Measurements from ENCODE around the gene POP4.
"Not testable (repeated sequence)": the region's sequence is repeated elsewhere in the genome, so short reads cannot be mapped to it uniquely, and the experiment has no call there.

POP4 gene

DNA sequence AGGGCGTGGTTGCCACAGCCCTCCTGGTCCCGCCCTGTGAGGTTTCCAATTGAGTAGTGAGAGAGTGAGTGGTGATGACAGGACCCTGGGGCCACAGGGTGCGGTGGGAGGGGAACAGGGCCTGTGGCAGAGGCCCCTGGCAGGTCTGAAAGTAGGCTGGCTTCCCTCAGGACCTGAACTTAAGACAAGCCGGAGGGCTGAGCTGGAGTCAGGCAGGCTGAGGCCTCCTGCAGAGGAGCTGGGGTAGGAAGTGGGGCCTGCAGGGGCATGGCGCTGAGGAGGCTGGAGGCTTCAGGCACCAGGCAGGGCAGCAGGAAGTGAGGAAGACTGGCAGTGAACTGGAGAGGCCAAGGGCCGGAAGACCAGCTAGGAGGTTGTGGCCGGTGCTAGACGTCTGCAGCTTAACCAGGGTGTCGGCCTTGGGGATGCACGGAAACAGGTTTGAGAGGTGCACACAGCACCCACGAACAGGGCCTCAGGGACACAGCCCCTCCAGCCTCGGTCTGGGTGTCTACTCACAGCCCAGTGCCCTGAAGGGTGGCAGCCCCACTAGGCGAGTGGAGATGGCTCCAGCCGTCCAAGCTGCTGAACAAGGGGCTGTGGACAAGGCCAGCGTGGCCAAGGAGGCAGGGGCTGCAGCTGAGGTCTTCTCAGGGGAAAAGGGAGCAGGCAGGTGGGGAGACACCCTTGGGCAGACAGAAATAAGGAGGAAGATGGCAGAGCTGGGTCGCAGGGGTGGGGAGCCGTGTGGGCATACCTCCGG is 17.8 kb downstream of the POP4 start:
- Histone ChIP-seq H3K9ac (ENCODE audit: low read length in 2 of 2) (no peak overlapping the region), H3K36me3 (ENCODE audit: control insufficient read depth in 2 of 2, insufficient read depth in 2 of 2, low read length in 2 of 2) (no peaks in the 10 kb centered on the region), H3K9me3 (ENCODE audit: control insufficient read depth in 2 of 2, low read length in 2 of 2) (no peaks in the 10 kb centered on the region), H3K4me3 (ENCODE audit: low read length in 2 of 2) (no peak overlapping the region), H3K27ac (ENCODE audit: low read length) (no peak overlapping the region), H3K4me1 (ENCODE audit: control insufficient read depth, insufficient read depth, low read length) (no peaks in the 10 kb centered on the region), H3K27me3 (ENCODE audit: control insufficient read depth in 1 of 2, insufficient read depth in 2 of 2, low read length in 2 of 2) (peaks cover 0 to 6% of the 10 kb centered on the region in 2 donors)

DNA sequence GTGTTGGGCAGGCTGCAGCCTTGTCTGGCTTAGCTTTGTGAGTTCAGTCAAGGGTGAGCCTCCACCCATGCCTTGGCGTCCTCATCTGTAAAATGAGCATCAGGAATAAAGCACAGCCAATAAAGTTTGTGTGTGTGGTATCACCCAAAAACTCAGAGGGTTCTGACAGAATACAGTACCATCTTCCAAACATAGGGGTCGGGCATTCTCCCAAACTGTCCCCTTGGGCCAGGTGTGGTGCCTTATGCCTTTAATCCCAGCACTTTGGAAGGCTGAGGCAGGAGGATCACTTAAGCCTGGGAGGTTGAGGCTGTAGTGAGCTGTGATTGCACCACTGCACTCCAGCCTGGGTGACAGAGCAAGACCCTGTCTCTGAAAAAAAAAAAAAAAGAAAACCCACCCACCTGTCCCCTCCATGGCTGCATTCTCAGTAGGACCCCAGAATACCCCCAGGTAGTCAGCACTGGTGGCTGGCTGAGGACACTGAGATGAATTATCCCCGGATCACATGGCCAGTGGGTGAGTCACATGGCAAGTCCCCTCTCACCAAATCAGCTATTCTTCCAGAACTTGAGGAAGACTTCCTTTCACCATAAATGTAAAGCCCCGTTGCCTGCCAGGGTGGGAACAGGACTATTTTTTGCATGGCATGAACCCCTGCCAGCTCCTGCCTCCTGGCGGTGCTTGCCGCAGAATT is 18.6 kb downstream of the POP4 start:
- Histone ChIP-seq H3K9me3 (ENCODE audit: control insufficient read depth in 2 of 2, low read length in 2 of 2) (no peaks in the 10 kb centered on the region), H3K4me1 (ENCODE audit: control insufficient read depth, insufficient read depth, low read length) (no peaks in the 10 kb centered on the region), H3K9ac (ENCODE audit: low read length in 2 of 2) (no peak overlapping the region), H3K36me3 (ENCODE audit: control insufficient read depth in 2 of 2, insufficient read depth in 2 of 2, low read length in 2 of 2) (no peaks in the 10 kb centered on the region), H3K27me3 (ENCODE audit: control insufficient read depth in 1 of 2, insufficient read depth in 2 of 2, low read length in 2 of 2) (peaks cover 0 to 6% of the 10 kb centered on the region in 2 donors), H3K4me3 (ENCODE audit: low read length in 2 of 2) (no peak overlapping the region), H3K27ac (ENCODE audit: low read length) (no peak overlapping the region)

DNA sequence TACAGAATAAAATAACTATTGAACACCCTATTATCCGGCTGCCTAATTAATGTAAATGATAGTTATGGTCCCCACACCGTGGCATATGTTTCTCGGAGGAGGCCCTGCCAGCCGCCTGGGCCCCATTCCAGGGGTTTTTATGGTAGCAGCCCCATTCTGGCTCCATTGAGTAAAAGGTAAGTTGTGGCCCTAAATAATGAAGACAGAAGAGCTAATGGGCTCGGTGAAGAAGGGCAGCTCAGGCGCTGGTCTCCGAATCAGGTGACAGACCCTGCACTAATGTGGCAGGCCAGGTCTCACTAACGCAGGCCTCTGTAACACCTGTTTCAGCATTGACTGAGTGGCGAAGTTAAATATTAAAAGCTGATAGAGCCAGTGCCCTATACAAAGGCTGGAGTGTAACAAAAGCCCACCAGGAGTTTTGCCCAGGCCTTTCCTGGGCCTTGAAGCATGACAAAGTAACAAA is 19.1 kb downstream of the POP4 start:
- Histone ChIP-seq H3K4me3 (ENCODE audit: low read length in 2 of 2) (no peak overlapping the region), H3K27ac (ENCODE audit: low read length) (no peak overlapping the region), H3K4me1 (ENCODE audit: control insufficient read depth, insufficient read depth, low read length) (no peaks in the 10 kb centered on the region), H3K9ac (ENCODE audit: low read length in 2 of 2) (no peak overlapping the region), H3K27me3 (ENCODE audit: control insufficient read depth in 1 of 2, insufficient read depth in 2 of 2, low read length in 2 of 2) (peaks cover 0 to 6% of the 10 kb centered on the region in 2 donors), H3K36me3 (ENCODE audit: control insufficient read depth in 2 of 2, insufficient read depth in 2 of 2, low read length in 2 of 2) (no peaks in the 10 kb centered on the region), H3K9me3 (ENCODE audit: control insufficient read depth in 2 of 2, low read length in 2 of 2) (no peaks in the 10 kb centered on the region)

DNA sequence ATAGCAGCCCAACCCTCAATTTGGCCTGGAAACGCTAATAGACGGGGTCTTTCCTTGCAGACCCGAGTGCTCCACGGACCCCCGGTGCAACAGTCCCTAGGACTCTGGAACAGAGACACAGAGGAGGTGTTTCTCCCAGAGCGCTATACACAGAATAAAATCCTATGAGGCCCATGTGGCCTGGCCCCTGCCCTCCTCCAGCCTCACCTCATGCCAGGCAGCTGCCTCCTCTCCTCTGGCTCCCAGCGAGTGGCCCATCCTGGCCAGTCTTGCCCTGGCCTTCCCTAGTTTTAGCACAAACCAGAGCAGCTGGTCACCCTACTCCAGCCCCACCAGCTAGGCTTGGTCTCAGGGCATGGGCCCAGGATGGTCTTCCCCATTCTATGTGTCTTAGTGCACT is 20.3 kb downstream of the POP4 start:
- no peaks in the 10 kb centered on the region for H3K4me1 ChIP-seq (ENCODE audit: control insufficient read depth, insufficient read depth, low read length)

DNA sequence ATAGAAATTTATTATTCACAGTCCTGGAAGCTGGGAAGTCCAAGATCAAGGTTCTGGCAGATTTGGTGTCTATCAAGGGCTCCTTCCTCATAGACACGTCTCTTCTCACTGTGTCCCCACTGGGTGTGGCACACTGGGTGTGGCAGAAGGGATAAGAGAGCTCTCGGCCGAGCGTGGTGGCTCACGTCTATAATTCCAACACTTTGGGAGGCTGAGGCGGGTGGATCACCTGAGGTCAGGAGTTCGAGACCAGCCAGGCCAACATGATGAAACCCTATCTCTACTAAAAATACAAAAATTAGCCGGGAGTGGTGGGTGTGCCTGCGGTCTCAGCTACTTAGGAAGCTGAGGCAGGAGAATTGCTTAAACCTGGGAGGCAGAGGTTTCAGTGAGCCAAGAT is 20.7 kb downstream of the POP4 start:
- H3K27ac ChIP-seq (ENCODE audit: low read length); H3K36me3 ChIP-seq (ENCODE audit: control insufficient read depth in 2 of 2, insufficient read depth in 2 of 2, low read length in 2 of 2); H3K9ac ChIP-seq (ENCODE audit: low read length in 2 of 2); H3K27me3 ChIP-seq (ENCODE audit: control insufficient read depth in 1 of 2, insufficient read depth in 2 of 2, low read length in 2 of 2); H3K4me1 ChIP-seq (ENCODE audit: control insufficient read depth, insufficient read depth, low read length); H3K4me3 ChIP-seq (ENCODE audit: low read length in 2 of 2); H3K9me3 ChIP-seq (ENCODE audit: control insufficient read depth in 2 of 2, low read length in 2 of 2): not testable (repeated sequence)

More for the DNA sequence above, 20.3 kb downstream of the POP4 start:
- Histone ChIP-seq H3K9ac (ENCODE audit: low read length in 2 of 2) (no peak overlapping the region), H3K27me3 (ENCODE audit: control insufficient read depth in 1 of 2, insufficient read depth in 2 of 2, low read length in 2 of 2) (peaks cover 0 to 8% of the 10 kb centered on the region in 2 donors), H3K9me3 (ENCODE audit: control insufficient read depth in 2 of 2, low read length in 2 of 2) (no peaks in the 10 kb centered on the region), H3K4me3 (ENCODE audit: low read length in 2 of 2) (no peak overlapping the region), H3K27ac (ENCODE audit: low read length) (no peak overlapping the region), H3K36me3 (ENCODE audit: control insufficient read depth in 2 of 2, insufficient read depth in 2 of 2, low read length in 2 of 2) (no peaks in the 10 kb centered on the region)

DNA sequence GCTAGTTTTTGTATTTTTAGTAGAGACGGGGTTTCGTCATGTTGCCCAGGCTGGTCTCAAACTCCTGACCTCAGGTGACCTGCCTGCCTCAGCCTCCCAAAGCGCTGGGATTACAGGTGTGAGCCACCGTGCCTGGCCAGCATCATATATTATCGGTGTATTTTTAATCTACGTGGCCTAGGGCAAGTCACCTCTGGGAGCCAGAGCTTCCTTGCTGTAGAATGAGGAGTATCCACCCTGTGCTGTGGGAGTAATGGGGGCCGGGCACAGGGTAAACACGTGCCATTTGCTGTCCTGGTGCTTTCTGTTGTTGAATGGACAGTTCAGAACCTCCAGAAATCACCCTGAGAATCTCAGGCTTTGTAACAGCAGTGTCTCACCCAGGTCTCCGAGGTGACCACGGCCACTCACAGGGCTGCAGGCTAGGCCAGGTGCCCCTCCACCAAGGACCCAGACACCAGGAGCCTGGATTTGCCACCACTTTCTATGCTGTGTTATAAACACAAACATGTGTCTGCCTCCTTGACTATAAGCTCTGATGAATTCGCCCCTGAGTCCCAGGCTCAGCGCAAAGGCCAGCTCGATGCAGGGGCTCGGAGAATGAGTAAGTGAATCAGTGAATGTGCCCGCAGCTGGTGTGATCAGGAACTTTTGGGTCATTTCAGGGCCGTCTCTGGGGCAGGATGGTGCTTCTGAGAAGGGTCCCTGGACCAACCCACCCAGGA is 22.7 kb downstream of the POP4 start:
- H3K4me3 ChIP-seq (ENCODE audit: low read length in 2 of 2), result no peak overlapping the region

DNA sequence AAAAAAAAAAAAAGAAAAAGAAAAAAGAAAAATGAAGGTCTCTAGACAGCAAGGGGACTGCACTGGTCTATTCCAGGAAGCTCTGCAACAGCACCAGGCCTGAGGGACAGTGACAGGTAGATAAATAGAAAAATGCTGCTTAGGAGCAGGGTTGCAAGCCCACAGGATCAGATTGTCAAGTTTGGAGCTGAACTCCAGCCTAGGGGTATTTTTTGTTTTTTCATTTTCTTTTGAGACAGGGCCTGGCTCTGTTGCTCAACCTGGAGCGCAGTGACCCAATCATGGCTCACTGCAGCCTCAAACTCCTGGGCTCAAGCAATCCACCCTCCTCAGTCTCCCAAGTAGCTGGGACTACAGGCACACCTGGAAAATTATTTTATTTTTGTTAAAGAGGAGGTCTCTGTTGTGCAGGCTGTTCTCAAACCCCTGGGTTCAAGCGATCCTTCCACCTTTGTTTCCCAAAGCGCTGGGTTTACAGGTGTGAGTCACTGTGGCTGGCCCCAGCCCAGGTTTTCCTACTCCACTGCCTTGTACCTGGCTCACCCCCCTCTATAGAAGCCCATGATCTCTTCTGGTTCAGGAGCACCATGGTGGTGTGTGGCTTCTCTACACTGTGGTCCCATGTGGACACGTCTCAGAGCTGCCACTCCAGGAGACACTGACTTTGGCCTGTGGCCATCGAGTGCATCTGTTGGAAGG is 23.9 kb downstream of the POP4 start:
- no peak overlapping the region for H3K4me3 ChIP-seq (ENCODE audit: low read length in 2 of 2)
- no peaks in the 10 kb centered on the region for H3K36me3 ChIP-seq (ENCODE audit: control insufficient read depth in 2 of 2, insufficient read depth in 2 of 2, low read length in 2 of 2)
- H3K27me3 ChIP-seq (ENCODE audit: control insufficient read depth in 1 of 2, insufficient read depth in 2 of 2, low read length in 2 of 2), result peaks cover 0 to 2% of the 10 kb centered on the region in 2 donors
- H3K4me1 ChIP-seq (ENCODE audit: control insufficient read depth, insufficient read depth, low read length), result no peaks in the 10 kb centered on the region
- no peaks in the 10 kb centered on the region for H3K9me3 ChIP-seq (ENCODE audit: control insufficient read depth in 2 of 2, low read length in 2 of 2)
- no peak overlapping the region for H3K27ac ChIP-seq (ENCODE audit: low read length)
- H3K9ac ChIP-seq (ENCODE audit: low read length in 2 of 2), result no peak overlapping the region

More for the DNA sequence above, 22.7 kb downstream of the POP4 start:
- Histone ChIP-seq H3K9ac (ENCODE audit: low read length in 2 of 2) (no peak overlapping the region), H3K4me1 (ENCODE audit: control insufficient read depth, insufficient read depth, low read length) (no peaks in the 10 kb centered on the region), H3K27ac (ENCODE audit: low read length) (no peak overlapping the region), H3K27me3 (ENCODE audit: control insufficient read depth in 1 of 2, insufficient read depth in 2 of 2, low read length in 2 of 2) (peaks cover 0 to 2% of the 10 kb centered on the region in 2 donors), H3K9me3 (ENCODE audit: control insufficient read depth in 2 of 2, low read length in 2 of 2) (no peaks in the 10 kb centered on the region), H3K36me3 (ENCODE audit: control insufficient read depth in 2 of 2, insufficient read depth in 2 of 2, low read length in 2 of 2) (no peaks in the 10 kb centered on the region)

DNA sequence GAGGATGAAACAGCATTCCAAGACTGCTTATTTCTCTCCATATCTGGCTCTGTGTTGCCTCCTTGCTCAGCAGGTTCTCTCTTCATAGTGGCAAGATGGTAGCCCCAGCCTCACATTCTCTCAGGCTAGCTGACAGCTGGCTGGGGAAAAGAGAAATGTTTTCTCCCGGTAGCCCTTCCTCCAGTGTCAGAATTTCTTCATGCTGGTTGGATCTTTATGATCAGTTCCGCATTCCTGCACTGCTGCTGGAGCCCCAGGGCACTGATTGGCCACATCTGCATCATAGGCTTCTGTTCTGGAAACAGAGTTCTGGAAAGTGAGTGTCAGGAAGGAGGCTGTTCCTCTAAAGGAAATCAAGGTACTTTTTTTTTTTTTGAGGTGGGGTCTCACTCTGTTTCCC is 24.6 kb downstream of the POP4 start:
- Histone ChIP-seq H3K27me3 (ENCODE audit: control insufficient read depth in 1 of 2, insufficient read depth in 2 of 2, low read length in 2 of 2) (peaks cover 0 to 2% of the 10 kb centered on the region in 2 donors), H3K4me3 (ENCODE audit: low read length in 2 of 2) (no peak overlapping the region), H3K4me1 (ENCODE audit: control insufficient read depth, insufficient read depth, low read length) (no peaks in the 10 kb centered on the region), H3K9me3 (ENCODE audit: control insufficient read depth in 2 of 2, low read length in 2 of 2) (no peaks in the 10 kb centered on the region), H3K9ac (ENCODE audit: low read length in 2 of 2) (no peak overlapping the region), H3K27ac (ENCODE audit: low read length) (no peak overlapping the region), H3K36me3 (ENCODE audit: control insufficient read depth in 2 of 2, insufficient read depth in 2 of 2, low read length in 2 of 2) (no peaks in the 10 kb centered on the region)

DNA sequence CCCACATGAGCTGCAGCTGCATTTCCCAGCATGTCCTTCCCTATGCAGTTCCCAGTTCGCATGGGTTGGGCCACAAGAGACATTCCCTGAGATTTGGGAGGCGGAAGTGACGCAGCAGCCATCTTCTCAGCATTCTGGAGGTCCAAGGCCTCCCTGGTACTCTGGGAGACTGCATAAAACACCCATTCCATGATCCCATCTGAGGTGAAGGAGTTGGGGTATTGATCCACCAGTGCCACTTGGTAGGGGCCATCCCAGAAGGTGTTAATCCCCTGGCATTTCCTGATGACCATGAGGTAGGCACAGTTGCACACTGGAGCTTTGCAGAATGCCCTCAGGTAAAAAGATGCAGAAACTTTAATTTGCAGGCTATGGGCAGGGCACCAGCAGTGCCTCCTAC is 25.4 kb downstream of the POP4 start:
- Histone ChIP-seq H3K4me1 (ENCODE audit: control insufficient read depth, insufficient read depth, low read length) (no peaks in the 10 kb centered on the region), H3K27me3 (ENCODE audit: control insufficient read depth in 1 of 2, insufficient read depth in 2 of 2, low read length in 2 of 2) (peaks cover 0 to 2% of the 10 kb centered on the region in 2 donors), H3K9ac (ENCODE audit: low read length in 2 of 2) (no peak overlapping the region), H3K4me3 (ENCODE audit: low read length in 2 of 2) (no peak overlapping the region), H3K36me3 (ENCODE audit: control insufficient read depth in 2 of 2, insufficient read depth in 2 of 2, low read length in 2 of 2) (no peaks in the 10 kb centered on the region), H3K27ac (ENCODE audit: low read length) (no peak overlapping the region), H3K9me3 (ENCODE audit: control insufficient read depth in 2 of 2, low read length in 2 of 2) (no peaks in the 10 kb centered on the region)

DNA sequence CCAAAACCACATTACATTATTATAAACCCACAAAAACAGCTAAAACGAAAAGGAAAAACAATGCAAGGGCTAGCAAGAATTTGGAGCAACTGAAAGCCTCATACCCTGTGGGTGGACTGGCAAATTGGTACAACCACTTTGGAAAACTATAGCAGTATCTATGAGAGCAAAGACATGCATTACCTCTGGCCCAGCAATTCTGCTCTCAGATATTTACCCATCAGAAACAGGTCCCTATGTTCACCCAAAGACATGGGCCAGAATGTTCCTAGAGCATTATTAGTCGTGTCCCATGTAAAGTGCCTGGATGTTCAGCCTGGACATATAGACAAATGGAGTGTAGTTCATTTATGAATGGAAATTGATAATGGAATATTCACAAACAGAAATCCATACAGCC is 27.9 kb downstream of the POP4 start:
- Histone ChIP-seq H3K36me3 (ENCODE audit: control insufficient read depth in 2 of 2, insufficient read depth in 2 of 2, low read length in 2 of 2) (no peaks in the 10 kb centered on the region), H3K4me1 (ENCODE audit: control insufficient read depth, insufficient read depth, low read length) (no peaks in the 10 kb centered on the region), H3K4me3 (ENCODE audit: low read length in 2 of 2) (no peak overlapping the region), H3K9ac (ENCODE audit: low read length in 2 of 2) (no peak overlapping the region), H3K27ac (ENCODE audit: low read length) (no peak overlapping the region), H3K9me3 (ENCODE audit: control insufficient read depth in 2 of 2, low read length in 2 of 2) (no peaks in the 10 kb centered on the region), H3K27me3 (ENCODE audit: control insufficient read depth in 1 of 2, insufficient read depth in 2 of 2, low read length in 2 of 2) (peaks cover 0 to 2% of the 10 kb centered on the region in 2 donors)

Data from stomach smooth muscle (tissue), 2 donors.